Peyer's patch (tissue), 4 donors: ENCODE measurements around the gene CCNQ. TPM values are rescaled to one million over a fixed set of nuclear protein-coding genes. Genes with fewer than 3 reads are reported as not detected.
A peak's percentile ranks its signal among the peaks of the same experiment; 100 is the strongest.

Source experiments
- DNase-seq, 3 donors: peaks; one replicate each; pipeline ENCODE4 v3.0.0-alpha.2; 2017 to 2019
- H3K27ac ChIP-seq, 4 donors: fragments of 200-600 bp; sonication (generic); one replicate each; pipeline ENCODE4 v1.5.1; 2016 to 2019
- H3K27me3 ChIP-seq, 2 donors: fragments of 200-600 bp; sonication (generic); one replicate each; pipeline ENCODE4 v1.5.1; 2019
- H3K36me3 ChIP-seq, 3 donors: fragments of 200-600 bp; sonication (generic); one replicate each; pipeline ENCODE4 v1.5.1; 2016 to 2019
- H3K4me1 ChIP-seq, 4 donors: fragments of 200-600 bp; sonication (generic); one replicate each; pipeline ENCODE4 v1.5.1; 2016 to 2019
- H3K4me3 ChIP-seq, 4 donors: fragments of 200-600 bp; sonication (generic); 1 replicate in 3 of 4; 2 replicates in 1 of 4; pipeline ENCODE4 v1.5.1; 2016 to 2019; ENCODE audit warnings: mild to moderate bottlenecking in 1 of 4
- H3K9me3 ChIP-seq, 4 donors: fragments of 200-600 bp; sonication (generic); one replicate each; pipeline ENCODE4 v1.5.1; 2016 to 2019; ENCODE audit warnings: mild to moderate bottlenecking in 1 of 4
- CTCF ChIP-seq, 6 experiments: fragments of 450-650 bp in 4 of 6; fragments of 200-600 bp in 2 of 6; sonication (generic) in 1 of 6; IDR thresholded peaks; one replicate each; pipeline ENCODE4 v1.5.1; 2017 to 2019; ENCODE audit warnings: antibody characterized with exemption in 6 of 6, mild to moderate bottlenecking in 3 of 6, moderate library complexity in 1 of 6
- POLR2A ChIP-seq, 2 donors: fragments of 450-650 bp; IDR thresholded peaks; one replicate each; pipeline ENCODE4 v1.5.1; 2017; ENCODE audit warnings: antibody characterized with exemption in 2 of 2, mild to moderate bottlenecking in 2 of 2, moderate library complexity in 2 of 2
- total RNA-seq, 4 donors: library from RNA; depleted of rRNA; stranded (reverse); fragments of >200 nt; gene quantifications; one replicate each; pipeline ENCODE4 v1.1.0, GENCODE V29; 2016

The CCNQ gene
- total RNA-seq, 4 donors from 2014 or later = 19.0 to 33.3 (median 20.6) TPM

GRCh38 chrX:153560000-153560399 is 38.9 kb downstream of the CCNQ start:
- no peak for TF ChIP-seq CTCF (IDR thresholded peaks at IDR 0.05)
- no peak for TF ChIP-seq POLR2A (IDR thresholded peaks at IDR 0.05)
- Histone ChIP-seq H3K4me3 (no peak overlapping the region), H3K27me3 (no peaks in the 10 kb centered on the region), H3K9me3 (no peaks in the 10 kb centered on the region), H3K27ac (no peak overlapping the region), H3K4me1 (no peaks in the 10 kb centered on the region), H3K36me3 (no peaks in the 10 kb centered on the region)
- no peak for DNase-seq

GRCh38 chrX:153557618-153558355 is 41.2 kb downstream of the CCNQ start:
- Histone ChIP-seq H3K36me3 (no peaks in the 10 kb centered on the region), H3K4me3 (no peak overlapping the region), H3K27me3 (no peaks in the 10 kb centered on the region), H3K9me3 (no peaks in the 10 kb centered on the region), H3K27ac (no peak overlapping the region), H3K4me1 (no peaks in the 10 kb centered on the region)
- no peak for DNase-seq
- TF ChIP-seq POLR2A (IDR thresholded peaks at IDR 0.05) = no peak
- TF ChIP-seq CTCF (IDR thresholded peaks at IDR 0.05) = no peak

- H3K4me3 ChIP-seq = no peak overlapping the region
- TF ChIP-seq CTCF (IDR thresholded peaks at IDR 0.05) (no peak), POLR2A (IDR thresholded peaks at IDR 0.05) (no peak)
- H3K36me3 ChIP-seq = no peaks in the 10 kb centered on the region
- H3K9me3 ChIP-seq = no peaks in the 10 kb centered on the region
- no peak for DNase-seq
- H3K27ac ChIP-seq = no peak overlapping the region
- no peaks in the 10 kb centered on the region for H3K27me3 ChIP-seq
- no peaks in the 10 kb centered on the region for H3K4me1 ChIP-seq
Measured at GRCh38 chrX:153556767-153557166, 42.2 kb downstream of the CCNQ start.

GRCh38 chrX:153554519-153555167 is 44.3 kb downstream of the CCNQ start:
- TF ChIP-seq POLR2A (IDR thresholded peaks at IDR 0.05) (no peak), CTCF (IDR thresholded peaks at IDR 0.05) (peak in 4 of 6 experiments; percentile 55 to 67 (median 56))
- Histone ChIP-seq H3K27me3 (no peaks in the 10 kb centered on the region), H3K4me1 (no peaks in the 10 kb centered on the region), H3K9me3 (no peaks in the 10 kb centered on the region), H3K27ac (no peak overlapping the region), H3K36me3 (no peaks in the 10 kb centered on the region), H3K4me3 (no peak overlapping the region)
- peak; percentile 48 to 80 (median 73) for DNase-seq

GRCh38 chrX:153551135-153551534 is 47.8 kb downstream of the CCNQ start:
- no peak overlapping the region for H3K4me3 ChIP-seq
- no peak for DNase-seq

More at GRCh38 chrX:153551135-153551534, 47.8 kb downstream of the CCNQ start:
- H3K27me3 ChIP-seq = no peaks in the 10 kb centered on the region
- TF ChIP-seq CTCF (IDR thresholded peaks at IDR 0.05) = no peak
- no peak for TF ChIP-seq POLR2A (IDR thresholded peaks at IDR 0.05)
- H3K27ac ChIP-seq = no peak overlapping the region
- no peaks in the 10 kb centered on the region for H3K4me1 ChIP-seq
- no peaks in the 10 kb centered on the region for H3K9me3 ChIP-seq
- H3K36me3 ChIP-seq = no peaks in the 10 kb centered on the region
